CD4-positive, alpha-beta T cell treated with Interleukin-17A for 4 hours (primary cell): ENCODE data around the gene UCP3.

ENCODE experiments used
- DNase-seq: peaks from one replicate; pipeline ENCODE4 v3.0.0-alpha.2; 2020; ENCODE audit warnings: mixed read lengths

Gene UCP3

DNA sequence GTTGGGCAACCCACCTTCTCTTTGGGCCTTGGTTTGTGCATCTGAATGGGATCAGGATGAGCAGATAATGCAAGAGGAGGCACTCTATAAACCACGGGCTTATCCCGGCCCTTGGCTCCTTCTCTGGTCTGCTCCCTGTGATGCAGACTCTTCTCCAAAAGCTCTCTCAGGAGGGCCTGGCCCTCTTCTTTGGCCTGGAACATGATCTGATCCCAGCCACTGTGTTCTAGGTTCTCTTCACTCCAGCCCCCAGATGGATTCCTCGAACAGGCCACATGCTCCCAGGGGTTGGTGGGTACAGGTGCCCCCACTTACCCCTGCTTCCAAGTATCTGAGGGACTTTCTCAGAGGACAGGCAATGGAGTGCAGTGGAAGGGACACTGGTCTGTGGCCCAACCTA lies 8.7 kb upstream of the UCP3 start:
- no peak for DNase-seq

DNA sequence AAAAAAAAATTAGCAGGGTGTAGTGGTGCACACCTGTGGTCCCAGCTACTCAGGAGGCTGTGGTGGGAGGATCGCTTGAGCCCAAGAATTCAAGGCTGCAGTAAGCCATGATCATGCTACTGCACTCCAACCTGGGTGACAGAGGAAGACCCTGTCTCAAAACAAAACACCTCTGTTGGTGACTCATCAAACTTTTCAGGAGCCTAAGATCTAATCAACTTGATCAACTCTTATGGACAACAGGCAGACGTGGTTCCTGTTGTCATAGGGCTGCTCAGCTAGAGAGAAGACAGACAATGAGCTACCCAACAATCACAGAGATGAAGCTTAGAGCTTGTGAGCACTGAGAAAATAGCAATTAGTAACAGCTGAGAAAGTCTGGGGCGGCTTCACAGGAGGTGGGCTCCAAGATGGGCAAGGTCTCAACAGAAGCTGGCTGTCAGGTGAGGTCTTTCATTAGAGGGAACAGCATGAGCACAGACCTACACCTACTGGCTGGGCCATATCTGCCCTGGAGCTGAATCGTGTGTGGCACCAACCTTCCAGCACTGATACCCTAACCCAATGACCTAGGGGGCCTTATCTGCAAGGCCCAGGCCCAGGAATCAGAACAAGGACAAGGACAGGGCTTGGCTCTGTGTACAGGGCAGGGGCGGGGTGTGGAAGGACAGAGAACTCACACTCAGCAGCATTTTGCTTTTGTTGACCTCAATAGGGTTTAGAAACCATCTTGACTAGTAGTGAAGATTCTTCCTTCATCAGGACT lies 7.2 kb upstream of the UCP3 start:
- DNase-seq = no peak

DNA sequence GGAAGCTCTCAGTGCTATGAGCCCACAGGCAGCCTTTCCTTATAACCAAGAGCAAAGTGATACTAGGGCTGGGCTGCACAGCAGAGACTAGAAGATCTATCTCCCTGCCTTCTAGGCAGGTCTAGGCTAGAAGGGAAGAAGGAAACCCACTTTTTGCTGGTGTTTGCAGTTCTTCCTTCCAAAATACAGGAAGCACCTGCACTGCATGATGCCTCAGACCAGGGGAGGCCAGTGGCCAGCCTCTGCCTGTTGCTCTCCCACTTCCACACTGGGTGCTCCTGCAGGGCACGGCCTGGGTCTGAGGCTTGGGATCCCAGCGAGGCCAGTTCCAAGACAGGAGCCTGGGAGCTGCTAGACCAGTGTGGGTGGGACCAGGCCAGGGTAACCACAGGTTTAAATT lies 6.0 kb upstream of the UCP3 start:
- no peak for DNase-seq

DNA sequence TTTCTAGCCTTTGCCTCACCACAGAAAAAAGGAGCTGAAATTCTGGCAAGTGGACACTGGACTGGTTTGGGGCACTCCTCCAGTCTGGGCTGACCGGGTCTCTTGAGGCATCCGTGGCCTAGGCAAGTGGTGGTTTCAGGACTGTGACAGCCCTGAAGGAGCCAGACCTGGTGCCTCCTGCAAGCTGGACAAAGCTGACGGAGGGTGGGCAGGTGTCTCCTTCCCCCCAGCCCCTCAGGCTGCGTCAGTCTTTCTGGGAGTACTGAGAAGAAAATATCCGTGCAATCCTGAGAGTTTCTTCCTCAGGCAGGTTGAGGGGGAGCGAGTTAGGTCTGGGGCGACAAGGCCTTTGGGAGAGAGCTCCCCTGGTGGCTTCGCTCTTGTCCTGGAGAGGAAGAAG lies 4.3 kb upstream of the UCP3 start:
- no peak for DNase-seq

DNA sequence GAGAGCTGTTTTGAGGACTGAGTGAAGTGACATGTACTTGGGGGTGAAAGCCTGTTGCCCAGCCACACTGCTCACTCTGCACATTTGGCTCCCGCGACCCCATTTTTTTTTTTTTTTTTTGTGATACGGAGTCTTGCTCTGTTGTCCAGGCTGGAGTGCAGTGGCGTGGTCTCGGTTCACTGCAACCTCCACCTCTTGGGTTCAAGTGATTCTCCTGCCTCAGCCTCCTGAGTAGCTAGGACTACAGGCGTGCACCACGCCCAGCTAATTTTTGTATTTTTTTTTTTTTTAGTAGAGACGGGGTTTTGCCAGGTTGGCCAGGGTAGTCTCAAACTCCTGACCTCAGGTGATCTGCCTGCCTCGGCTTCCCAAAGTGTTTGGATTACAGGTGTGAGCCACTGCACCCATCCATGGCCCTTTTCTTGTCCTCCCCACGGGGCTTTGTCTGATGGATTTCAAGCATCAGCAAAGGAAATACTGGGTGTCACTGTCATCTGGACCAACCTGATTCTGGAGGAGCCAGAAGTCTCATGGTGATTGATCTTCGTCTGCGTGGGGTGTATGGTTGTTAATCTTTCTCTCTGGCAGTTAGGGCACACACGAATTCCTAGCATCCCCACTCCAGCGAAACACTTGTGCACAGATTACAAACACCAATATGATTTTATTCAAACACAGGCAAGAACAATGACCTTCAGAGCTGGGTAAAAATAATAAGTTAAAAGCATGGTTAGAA lies 3.4 kb upstream of the UCP3 start:
- no peak for DNase-seq

DNA sequence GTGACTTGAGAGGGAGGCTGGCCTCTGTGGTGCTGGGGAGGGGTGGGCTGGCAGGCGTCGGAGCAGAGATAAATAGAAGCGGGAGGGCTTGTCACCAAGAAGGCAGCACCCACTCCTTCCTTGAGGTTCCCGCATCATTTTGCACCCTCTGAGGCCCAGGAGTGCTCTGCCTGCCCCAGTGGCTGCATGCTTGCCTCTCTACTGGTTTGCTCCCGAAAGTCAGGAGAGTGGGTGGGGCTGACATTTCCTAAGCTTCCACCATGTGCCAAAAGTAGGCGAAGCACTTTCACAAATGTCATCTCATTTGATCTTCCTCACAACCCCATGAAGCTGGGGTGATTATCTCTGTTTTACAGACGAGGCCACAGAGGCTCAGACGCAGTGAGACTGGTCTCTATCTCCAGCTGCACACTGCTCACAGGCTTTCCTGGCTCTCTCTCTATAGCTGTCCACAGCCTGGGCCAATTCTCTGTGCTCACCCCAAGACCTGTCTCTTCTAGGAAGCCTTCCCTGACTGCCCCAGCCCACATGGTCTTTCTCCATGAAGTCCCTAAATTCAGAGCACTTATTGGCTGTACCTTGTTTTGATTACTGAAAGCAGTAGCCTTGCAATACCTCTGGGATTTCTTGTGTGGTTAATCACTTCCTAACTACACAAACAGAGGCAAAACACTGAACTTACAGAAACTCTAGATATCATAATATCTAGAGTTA lies 2.6 kb upstream of the UCP3 start:
- peak; percentile 38 for DNase-seq

DNA sequence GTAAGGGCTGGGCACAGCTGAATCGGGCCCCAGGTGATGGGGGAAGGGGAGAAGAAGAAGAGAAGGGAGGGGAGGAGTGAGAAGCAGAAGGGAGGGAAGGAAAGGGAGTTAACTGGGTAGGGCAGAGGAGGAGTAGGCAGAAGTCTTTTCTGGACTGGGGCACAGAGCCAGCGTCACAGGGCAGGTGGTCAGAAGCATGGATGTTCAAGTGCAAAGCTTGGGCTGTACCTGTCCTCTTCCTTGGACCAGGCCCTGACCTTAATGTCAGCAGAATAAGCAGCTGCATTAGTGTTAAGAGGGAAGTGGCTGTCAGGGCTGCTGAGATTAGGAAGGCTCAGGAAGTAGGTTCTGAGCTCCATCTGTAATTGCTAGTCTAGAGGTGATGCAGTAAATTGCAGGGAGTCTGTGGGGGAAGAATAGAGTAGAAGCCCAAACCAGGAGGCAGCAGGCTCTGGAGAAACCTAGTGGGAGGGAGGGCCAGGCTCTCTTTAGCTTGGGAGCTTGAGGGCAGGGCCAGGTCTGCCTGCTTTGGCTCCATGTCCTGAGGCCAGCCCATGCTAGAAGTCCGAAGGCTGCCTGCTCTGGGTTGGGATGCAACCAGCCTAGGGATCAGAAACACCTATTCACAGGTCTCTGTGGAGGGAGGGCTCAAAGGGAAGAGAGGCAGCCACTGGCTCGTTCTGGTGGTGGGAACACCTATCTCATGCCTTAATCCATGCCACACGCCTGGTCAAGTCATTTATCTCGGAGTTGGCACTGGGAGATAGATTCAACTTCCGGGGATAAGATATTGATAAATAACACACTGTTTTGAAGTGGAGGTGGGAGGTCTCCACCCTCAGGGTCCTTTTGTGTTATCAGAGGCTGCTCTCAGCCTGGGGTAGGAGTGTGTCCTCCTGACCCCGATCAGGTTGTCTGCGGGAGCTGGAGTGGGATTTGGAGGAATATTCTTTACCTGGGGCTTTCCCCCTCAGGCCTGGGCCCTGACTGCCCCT lies 1.7 kb upstream of the UCP3 start:
- no peak for DNase-seq

DNA sequence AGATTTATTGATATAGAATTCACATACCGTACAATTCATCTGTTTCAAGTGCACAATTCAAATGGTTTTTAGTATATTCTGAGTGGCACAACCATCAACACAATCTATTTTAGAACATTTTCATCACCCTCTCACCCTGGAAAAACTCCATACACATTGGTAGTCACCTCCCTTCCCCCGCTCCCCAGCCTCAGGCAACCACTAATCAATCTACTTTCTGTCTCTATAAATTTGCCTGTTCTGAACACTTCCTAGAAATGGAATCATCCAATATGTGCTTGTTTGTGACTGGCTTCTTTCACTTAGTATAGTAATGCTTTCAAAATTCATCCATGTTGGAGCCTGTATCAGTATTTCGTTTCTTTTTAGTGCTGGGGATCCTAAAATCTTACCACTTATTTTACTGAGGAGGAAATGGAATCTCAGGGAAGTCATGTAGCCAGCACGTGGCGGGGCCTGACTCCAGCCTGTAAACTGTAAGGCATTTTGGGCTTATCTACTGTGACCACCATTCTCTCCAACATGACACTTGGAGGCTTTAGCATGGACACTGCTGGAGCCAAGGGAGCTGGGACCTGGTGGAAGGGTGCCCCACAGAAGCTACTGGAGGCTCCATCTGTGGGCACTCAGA lies 905 bp upstream of the UCP3 start:
- no peak for DNase-seq

DNA sequence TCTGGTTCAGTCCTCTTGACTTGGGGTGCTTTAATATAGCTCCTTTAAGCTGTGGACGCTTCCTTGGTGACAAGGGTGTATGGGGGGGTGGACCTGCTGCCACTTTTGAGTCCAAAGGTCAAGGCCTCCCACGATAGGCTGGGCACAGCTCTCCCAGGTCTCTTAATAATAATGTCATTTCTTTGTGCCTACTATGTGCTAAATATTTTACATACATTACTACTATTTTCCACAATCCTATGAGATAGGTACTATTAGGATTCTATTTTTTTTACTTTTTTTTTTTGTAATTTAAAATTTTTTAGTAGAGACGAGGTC lies 304 bp upstream of the UCP3 start:
- no peak for DNase-seq

DNA sequence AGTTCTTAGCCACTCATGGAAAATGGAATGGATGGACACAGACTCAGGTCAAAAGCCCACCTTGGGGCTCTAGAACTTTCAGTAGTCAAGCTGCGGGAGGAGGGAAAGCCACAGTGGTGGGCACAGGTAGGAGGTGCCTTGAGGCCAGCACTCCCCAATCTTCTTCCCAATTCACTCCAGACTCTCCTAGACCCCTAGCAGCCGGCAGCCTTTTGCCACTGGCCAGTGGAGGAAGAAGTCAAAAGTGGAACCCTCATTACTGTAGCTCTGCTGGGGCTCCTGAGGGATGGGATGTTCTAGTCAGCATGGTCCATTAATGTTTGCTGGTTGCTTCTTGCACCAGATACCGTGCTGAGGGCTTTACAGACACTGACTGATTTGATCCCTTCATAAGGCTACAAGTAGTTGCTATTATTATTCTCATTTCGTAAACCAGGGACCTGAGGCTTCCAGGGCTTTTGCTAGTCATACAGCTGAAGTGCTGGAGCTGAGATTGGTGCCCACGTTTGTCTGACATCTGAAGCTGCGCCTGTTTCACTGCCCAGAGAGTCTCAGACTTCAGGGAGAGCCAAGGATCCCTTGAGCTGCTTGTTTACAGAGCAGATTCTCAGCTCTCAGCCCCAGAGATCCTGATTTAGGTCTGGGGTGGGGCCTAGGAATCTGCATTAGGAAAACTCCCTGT lies 1.1 kb downstream of the UCP3 start:
- no peak for DNase-seq

DNA sequence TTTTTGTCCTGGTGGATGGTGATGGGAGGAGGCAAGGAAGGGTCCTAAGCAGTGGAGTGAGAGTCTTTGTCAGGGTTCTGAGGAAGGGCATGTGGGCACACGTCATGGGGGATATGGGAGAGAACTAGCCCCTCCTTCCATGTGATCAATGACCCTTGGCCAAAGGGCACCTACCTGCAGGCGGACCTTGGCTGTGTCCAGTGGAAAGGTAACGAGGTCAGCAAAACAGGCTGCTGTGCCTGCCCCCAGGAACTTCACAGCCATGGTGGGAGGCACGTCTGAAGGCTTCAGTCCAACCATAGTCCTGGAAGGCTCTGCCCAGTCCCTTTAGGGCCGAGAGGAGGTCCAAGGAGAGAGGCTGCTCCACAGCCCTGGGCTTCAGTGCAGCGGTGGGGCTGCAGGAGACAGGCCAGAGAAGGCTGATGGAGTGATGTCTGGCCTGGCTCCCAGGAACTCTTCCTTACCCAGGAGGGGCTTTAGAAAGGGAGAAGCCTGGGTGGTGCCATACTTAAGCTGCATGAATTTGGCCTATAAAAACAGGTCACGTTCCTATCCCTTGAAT lies 2.1 kb downstream of the UCP3 start:
- DNase-seq = no peak

DNA sequence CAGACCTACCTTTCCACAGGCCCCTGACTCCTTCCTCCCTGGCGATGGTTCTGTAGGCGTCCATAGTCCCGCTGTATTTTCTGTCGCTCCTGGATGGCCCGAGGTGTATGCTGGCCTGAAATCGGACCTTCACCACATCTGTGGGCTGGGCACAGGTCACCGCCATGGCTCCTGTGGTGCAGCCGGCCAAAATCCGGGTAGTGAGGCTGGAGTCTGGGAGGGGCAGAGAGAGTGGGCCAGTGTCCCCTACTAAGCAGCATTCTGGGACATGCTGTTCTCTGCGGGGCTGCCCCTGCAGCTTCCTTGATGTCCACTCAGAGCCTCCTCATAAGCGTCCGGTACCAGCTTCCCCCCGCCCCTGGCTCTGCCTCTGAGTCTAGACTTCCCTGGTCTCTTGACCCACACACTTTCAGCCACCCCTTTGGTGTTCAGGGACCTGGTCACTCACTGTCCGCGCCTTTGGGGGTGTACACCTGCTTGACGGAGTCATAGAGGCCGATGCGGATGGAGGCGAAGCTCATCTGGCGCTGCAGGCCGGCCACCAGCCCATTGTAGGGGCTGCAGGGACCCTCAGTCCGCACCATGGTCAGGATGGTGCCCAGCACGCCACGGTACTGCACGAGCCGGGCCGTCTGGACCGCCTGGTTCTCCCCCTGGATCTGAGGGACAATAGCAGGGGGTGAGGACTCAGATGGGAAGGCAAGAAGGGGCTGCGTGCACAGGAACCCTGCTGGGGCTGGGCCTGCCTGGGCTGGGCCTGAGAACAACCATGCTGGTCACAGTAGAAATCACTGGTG lies 3.0 kb downstream of the UCP3 start:
- DNase-seq = no peak

DNA sequence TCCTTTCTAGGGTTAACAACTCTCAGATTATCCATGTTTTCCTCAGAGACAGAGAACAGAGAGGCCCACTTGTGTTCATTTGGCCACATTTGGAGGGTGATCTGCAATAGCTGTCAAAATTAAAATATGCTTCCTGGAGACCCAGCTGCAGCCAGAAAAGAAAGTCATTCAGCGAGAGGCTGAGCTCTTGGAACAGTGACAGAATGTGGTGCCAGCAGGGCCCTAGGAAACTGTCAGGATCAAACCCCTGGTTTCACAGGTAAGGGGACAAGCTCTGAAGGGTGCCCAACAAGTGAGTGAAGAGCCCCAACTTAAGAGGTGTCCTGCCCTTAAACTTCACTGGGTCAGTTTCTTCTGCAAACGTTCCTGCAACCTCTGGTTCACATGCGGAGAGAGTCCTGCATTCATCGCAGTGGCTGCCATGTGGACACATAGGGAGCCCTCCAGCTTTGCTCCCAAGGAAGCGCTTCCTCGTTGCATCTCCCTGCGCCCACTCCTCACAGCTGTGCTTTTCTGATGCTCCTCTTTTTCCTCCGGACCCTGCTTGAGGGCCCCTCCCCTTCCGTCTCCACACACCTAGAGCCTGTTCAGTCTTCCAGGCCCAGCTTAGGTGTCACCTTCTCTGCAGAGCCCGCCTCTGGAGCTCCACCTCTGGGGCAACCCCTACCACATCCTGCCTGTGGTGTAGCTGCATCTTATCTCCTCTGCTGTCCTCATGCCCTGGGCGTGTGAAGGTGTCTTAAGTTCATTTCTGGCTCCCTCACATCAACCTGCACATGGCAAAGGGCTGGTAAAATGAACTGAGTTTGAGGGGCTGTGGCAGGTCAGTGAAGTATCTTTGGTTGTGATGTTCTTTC lies 3.9 kb downstream of the UCP3 start:
- DNase-seq = peak; percentile 89

DNA sequence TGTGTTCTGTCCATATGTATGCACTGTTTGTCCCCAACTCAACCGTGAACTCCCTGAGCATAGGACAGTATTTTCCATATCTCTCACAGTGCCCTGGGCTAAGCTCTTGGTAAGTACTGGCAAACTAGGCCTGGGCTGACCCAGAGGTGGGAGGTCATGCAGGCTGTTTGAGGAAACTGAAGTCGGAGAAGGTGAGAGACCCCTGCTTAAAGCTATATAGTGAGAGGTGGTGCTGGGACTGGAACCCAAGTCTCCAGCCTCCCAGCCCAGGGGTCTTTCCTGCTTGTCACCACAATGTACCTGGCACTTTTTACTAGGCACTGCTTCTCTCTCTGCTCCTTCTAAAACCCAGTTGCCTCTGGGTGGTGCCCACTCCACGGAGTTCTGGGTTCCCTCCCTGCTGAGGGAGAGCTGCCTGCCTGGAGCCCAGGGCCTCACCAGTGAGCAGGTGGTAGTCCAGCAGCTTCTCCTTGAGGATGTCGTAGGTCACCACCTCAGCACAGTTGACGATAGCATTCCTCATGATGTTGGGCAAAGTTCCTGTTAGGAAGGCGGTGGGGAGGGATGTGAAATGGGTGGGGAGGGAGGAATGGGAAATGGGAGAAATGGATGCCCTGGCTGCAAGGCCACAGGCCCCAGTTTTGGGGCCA lies 4.7 kb downstream of the UCP3 start:
- no peak for DNase-seq

DNA sequence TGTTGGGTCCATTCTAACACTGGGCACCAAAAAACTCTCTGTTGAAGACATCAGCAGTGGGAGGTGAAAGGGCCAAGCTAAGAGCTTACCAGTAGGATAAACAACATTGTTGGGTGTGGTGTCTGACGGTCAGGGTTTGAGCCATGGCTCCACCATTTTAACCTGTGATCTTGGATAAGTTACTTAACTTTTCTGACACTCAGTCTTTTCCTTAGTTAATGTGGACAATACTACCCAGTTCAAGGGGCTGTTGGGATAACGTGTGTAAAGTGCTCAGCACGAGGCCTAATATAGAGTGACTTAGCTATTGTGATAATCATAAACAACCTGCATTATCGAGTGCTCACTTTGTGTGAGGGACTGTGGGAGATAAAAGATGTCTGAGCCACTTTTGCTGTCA lies 6.1 kb downstream of the UCP3 start:
- DNase-seq = no peak

DNA sequence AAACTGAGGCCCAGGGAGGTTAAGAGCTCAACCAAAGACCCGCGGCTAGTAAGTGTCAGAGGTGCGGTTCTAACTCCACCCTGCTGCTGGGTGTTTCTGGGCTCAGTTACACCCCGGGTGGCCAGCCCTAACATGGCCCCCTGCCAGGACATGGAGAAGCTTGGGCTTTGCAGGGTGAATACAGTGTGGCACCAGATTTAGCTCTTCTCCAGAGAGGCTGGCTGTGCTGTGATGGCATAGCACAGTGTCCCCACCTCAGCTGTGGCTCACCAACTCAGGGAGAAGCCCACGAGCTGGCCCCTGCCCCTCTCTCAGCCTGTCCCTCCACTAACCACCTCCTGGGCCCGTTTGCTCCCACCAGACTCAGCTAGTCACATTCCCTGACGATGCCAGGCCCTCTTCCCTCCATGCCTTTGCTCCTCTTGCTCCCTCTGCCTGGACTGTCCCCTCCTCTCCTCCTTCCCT lies 7.0 kb downstream of the UCP3 start:
- no peak for DNase-seq

DNA sequence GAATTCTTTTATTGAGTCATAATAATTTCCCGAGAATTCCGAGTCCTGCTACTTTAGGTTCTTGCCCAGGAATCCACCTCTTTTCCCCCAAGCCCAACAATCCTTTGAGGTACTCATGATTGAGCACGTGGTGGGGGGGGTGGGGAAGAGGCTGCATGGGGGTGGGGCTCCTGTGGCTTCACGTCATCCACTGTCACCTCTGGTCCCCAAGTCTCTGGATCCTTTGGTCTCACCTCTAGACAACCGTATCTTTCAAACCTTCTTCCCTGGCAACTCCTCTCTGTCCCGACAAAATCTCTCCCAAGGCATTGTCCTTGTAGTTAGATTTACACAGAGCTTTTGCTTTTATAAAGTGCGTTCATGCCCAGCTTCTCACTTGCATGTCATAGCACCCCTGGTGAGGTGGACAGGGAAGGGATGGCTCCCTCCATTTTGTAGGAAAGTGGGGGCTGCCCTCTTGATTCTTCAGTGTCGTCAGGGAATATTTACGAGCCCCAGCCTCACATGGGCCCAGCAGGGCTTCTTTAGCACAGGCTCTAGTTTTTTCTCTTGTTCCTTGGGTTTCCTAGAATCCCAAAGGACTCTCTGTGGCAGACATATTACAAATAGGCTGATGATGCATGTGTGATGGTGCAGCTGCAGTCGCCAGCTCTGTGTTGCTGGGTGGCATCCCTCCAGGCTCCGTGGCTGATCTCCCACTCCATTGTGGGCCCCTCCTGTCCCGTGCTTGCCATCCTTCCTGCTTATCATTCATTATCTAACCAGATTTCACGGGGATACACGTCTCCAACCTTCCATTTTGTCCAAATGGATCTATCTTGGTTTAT lies 8.4 kb downstream of the UCP3 start:
- DNase-seq = no peak
